Measurements from ENCODE around the gene RASA2. TPM values are rescaled to one million over a fixed set of nuclear protein-coding genes. Genes with fewer than 3 reads are reported as not detected.

RASA2 gene
- total RNA-seq, 1 donor from 2014 or later: 21.5 TPM

DNA sequence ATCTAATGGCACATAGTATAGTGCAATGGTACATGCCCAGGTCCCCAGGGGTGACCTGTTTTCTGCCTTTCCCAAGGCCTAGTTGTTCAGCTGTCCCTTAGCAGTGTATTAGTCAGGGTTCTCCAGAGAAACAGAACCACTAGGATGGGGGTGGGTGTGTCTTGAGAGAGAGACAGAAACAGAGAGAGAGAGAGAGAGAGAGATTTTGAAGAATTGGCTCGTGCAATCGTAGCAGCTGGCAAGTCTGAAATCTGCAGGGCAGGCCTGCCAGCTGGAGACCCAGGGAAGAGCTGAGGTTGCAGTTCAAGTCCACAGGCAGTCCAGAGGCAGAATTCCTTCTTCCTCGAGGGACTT lies 160.7 kb downstream of the RASA2 start:
- TF ChIP-seq CTCF (IDR thresholded peaks at IDR 0.05; ENCODE audit: unreplicated experiment): no peak
- Mint-ChIP-seq H3K36me3 (ENCODE audit: insufficient read depth) (peaks cover 2% of the 10 kb centered on the region), H3K4me3 (ENCODE audit: low read depth) (no peak overlapping the region), H3K27me3 (no peaks in the 10 kb centered on the region), H3K4me1 (ENCODE audit: low read depth) (peaks cover 11% of the 10 kb centered on the region), H3K9me3 (ENCODE audit: low read depth) (no peaks in the 10 kb centered on the region), H3K27ac (no peak overlapping the region)
- no peak for DNase-seq (ENCODE audit: low spot score, unreplicated experiment)

DNA sequence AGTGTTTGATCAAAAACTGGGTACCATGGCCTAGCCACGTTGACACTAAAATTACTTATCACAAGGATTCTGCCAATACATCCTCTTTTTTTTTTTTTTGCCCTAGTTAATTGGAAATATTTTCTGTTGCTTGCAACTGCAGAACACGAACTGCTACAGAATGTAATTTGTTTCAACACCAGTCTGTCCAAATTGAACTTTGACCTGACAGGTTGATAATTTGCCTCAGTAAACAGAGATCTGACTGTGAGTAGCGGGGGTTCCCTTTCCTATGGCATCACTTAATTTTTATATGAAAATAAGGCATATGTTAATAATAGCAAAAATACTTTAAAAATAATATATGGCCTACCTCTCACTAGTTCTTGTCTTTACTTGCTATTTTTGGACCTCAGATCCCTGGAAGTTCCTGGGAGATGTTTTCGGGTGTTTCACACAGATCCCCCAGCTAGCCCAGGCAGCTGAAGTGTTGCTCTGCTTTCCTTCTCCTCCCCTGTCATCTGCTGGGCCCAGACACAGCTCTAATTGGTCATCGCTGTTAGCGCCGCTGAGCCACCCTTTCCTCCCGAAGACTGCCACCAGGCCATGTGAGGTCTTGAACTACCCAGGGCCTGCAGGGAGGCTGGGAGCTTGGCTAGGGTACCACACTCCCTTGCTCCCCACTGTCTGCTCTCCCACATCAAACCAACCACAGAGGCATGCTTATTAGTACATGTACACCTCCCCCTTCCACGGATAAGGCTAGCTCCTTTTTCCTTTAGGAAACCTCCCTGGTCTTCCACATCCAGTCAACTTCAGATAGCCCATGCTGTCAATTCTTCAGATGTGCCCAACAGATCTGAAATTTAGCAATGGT lies 161.5 kb downstream of the RASA2 start:
- Mint-ChIP-seq H3K36me3 (ENCODE audit: insufficient read depth) (peaks cover 2% of the 10 kb centered on the region), H3K9me3 (ENCODE audit: low read depth) (no peaks in the 10 kb centered on the region), H3K27me3 (no peaks in the 10 kb centered on the region), H3K4me1 (ENCODE audit: low read depth) (peaks cover 15% of the 10 kb centered on the region), H3K4me3 (ENCODE audit: low read depth) (no peak overlapping the region), H3K27ac (peak overlapping the region; percentile 11)
- no peak for TF ChIP-seq CTCF (IDR thresholded peaks at IDR 0.05; ENCODE audit: unreplicated experiment)
- DNase-seq (ENCODE audit: low spot score, unreplicated experiment): no peak

- H3K4me1 Mint-ChIP-seq (ENCODE audit: low read depth): peaks cover 16% of the 10 kb centered on the region
- DNase-seq (ENCODE audit: low spot score, unreplicated experiment): no peak
- H3K36me3 Mint-ChIP-seq (ENCODE audit: insufficient read depth): peaks cover 2% of the 10 kb centered on the region
- H3K4me3 Mint-ChIP-seq (ENCODE audit: low read depth): no peak overlapping the region
- no peak overlapping the region for H3K27ac Mint-ChIP-seq
- H3K27me3 Mint-ChIP-seq: peaks cover 4% of the 10 kb centered on the region
- no peaks in the 10 kb centered on the region for H3K9me3 Mint-ChIP-seq (ENCODE audit: low read depth)
- TF ChIP-seq CTCF (IDR thresholded peaks at IDR 0.05; ENCODE audit: unreplicated experiment): no peak
These were observed 163.0 kb downstream of the RASA2 start for GRCh38 chr3:141649871-141650270.

GRCh38 chr3:141650783-141651182 lies 164.0 kb downstream of the RASA2 start:
- TF ChIP-seq CTCF (IDR thresholded peaks at IDR 0.05; ENCODE audit: unreplicated experiment): no peak
- peaks cover 2% of the 10 kb centered on the region for H3K36me3 Mint-ChIP-seq (ENCODE audit: insufficient read depth)
- DNase-seq (ENCODE audit: low spot score, unreplicated experiment): no peak
- H3K9me3 Mint-ChIP-seq (ENCODE audit: low read depth): no peaks in the 10 kb centered on the region
- H3K27ac Mint-ChIP-seq: no peak overlapping the region
- peaks cover 4% of the 10 kb centered on the region for H3K27me3 Mint-ChIP-seq
- H3K4me1 Mint-ChIP-seq (ENCODE audit: low read depth): peaks cover 16% of the 10 kb centered on the region
- no peak overlapping the region for H3K4me3 Mint-ChIP-seq (ENCODE audit: low read depth)

DNA sequence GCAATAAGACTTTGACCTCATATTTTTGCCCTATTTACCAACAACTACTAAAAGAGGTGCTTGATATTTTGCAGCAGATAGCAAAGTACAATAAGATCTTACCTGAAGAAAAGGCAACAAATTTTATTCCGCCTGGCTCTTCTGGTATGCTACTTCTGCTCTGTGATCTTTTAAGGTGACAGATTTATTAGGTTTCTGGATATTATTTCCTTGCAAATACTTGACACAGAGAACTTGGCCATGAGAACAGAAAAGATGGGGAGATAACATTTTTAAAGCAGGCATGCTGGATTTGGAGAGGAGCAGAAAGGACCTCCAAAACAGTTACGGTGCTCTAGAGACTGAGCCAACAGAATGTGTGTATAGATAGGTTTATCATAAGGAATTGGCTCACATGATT lies 164.6 kb downstream of the RASA2 start:
- H3K36me3 Mint-ChIP-seq (ENCODE audit: insufficient read depth): peaks cover under 1% of the 10 kb centered on the region
- H3K9me3 Mint-ChIP-seq (ENCODE audit: low read depth): no peaks in the 10 kb centered on the region
- no peak overlapping the region for H3K4me3 Mint-ChIP-seq (ENCODE audit: low read depth)
- peaks cover 16% of the 10 kb centered on the region for H3K4me1 Mint-ChIP-seq (ENCODE audit: low read depth)
- DNase-seq (ENCODE audit: low spot score, unreplicated experiment): no peak
- no peak overlapping the region for H3K27ac Mint-ChIP-seq
- H3K27me3 Mint-ChIP-seq: peaks cover 6% of the 10 kb centered on the region
- TF ChIP-seq CTCF (IDR thresholded peaks at IDR 0.05; ENCODE audit: unreplicated experiment): no peak

Measured in progenitor cell of endocrine pancreas (in vitro differentiated cells).